OCI-LY7 (cell line): ENCODE data around the gene PYHIN1.

Experiments
- CTCF ChIP-seq: fragments of 200-600 bp; sonication (generic); conservative IDR thresholded peaks from 2 replicates; pipeline ENCODE4 v1.5.1; 2014; ENCODE audit warnings: mild to moderate bottlenecking, antibody characterized with exemption, low read length, moderate library complexity, mixed read lengths
- EZH2phosphoT487 ChIP-seq: fragments of 200-600 bp; sonication (generic); IDR thresholded peaks from 2 replicates; pipeline ENCODE4 v1.6.1; 2018; ENCODE audit warnings: low read depth, borderline replicate concordance, mild to moderate bottlenecking, mixed run types, antibody characterized with exemption, low read length, moderate library complexity, mixed read lengths

GRCh38 chr1:158931055-158931737 lies at the start of gene PYHIN1:
- TF ChIP-seq CTCF (no peak), EZH2phosphoT487 (no peak)
